CD14-positive monocyte (primary cell): ENCODE results near the gene ROPN1. TPM values are rescaled to one million over a fixed set of nuclear protein-coding genes. Genes with fewer than 3 reads are reported as not detected.

ENCODE experiments used
- DNase-seq, 3 donors: peaks; one replicate each; pipeline ENCODE4 v3.0.0-alpha.2; 2011 to 2022
- H2AFZ ChIP-seq: 2 replicates; pipeline ENCODE4 v1.6.0; 2012; ENCODE audit warnings: mild to moderate bottlenecking, low read depth, low read length, inconsistent platforms; ENCODE audit not compliant: insufficient read depth, poor library complexity, severe bottlenecking
- H3K27ac ChIP-seq, 2 donors: 1 replicate in 1 of 2; 2 replicates in 1 of 2; pipeline ENCODE4 v1.5.1; 2012 to 2013; ENCODE audit warnings: low read length in 2 of 2, control low read depth in 1 of 2, inconsistent platforms in 1 of 2, low read depth in 1 of 2, mild to moderate bottlenecking in 1 of 2
- H3K27me3 ChIP-seq, 2 donors: one replicate each; pipeline versions ENCODE4 v1.6.0 to v1.6.1; 2011 to 2013; ENCODE audit warnings: low read length in 2 of 2; ENCODE audit not compliant: control insufficient read depth in 2 of 2, insufficient read depth in 2 of 2
- H3K36me3 ChIP-seq, 2 donors: replicated peaks in 1 of 2; 1 replicate in 1 of 2; 2 replicates in 1 of 2; pipeline versions ENCODE4 v1.5.1 to v1.6.1; 2012 to 2013; ENCODE audit warnings: low read length in 2 of 2, control low read depth in 1 of 2, inconsistent platforms in 1 of 2, mild to moderate bottlenecking in 1 of 2; ENCODE audit not compliant: insufficient read depth in 2 of 2, control insufficient read depth in 1 of 2
- H3K4me1 ChIP-seq, 2 donors: 1 replicate in 1 of 2; 2 replicates in 1 of 2; pipeline versions ENCODE4 v1.5.1 to v1.6.1; 2012 to 2013; ENCODE audit warnings: low read length in 2 of 2, control low read depth in 1 of 2, inconsistent platforms in 1 of 2, mild to moderate bottlenecking in 1 of 2, moderate library complexity in 1 of 2; ENCODE audit not compliant: insufficient read depth in 2 of 2, control insufficient read depth in 1 of 2
- H3K4me2 ChIP-seq: replicated peaks from 2 replicates; pipeline ENCODE3; 2012; ENCODE audit warnings: low read length, moderate library complexity, mild to moderate bottlenecking; ENCODE audit not compliant: poor library complexity, severe bottlenecking; ENCODE audit errors: extremely low read depth
- H3K4me3 ChIP-seq, 3 experiments: fragments of 200-600 bp in 1 of 3; sonication (generic) in 1 of 3; replicated peaks in 1 of 3; 1 replicate in 2 of 3; 2 replicates in 1 of 3; pipeline ENCODE4 v1.5.1; 2011 to 2013; ENCODE audit warnings: low read length in 3 of 3, mild to moderate bottlenecking in 3 of 3, control low read depth in 2 of 3, low read depth in 2 of 3, inconsistent platforms in 1 of 3, moderate library complexity in 1 of 3
- H3K79me2 ChIP-seq: 2 replicates; pipeline ENCODE4 v1.6.0; 2012; ENCODE audit warnings: mild to moderate bottlenecking, control low read depth, inconsistent platforms, low read length, moderate library complexity; ENCODE audit not compliant: insufficient read depth
- H3K9ac ChIP-seq: 2 replicates; pipeline ENCODE4 v1.6.0; 2017; ENCODE audit warnings: low read length, mild to moderate bottlenecking; ENCODE audit not compliant: insufficient read depth, poor library complexity, severe bottlenecking
- H3K9me3 ChIP-seq, 2 donors: replicated peaks in 1 of 2; 1 replicate in 1 of 2; 2 replicates in 1 of 2; pipeline versions ENCODE4 v1.5.1 to v1.6.1; 2012 to 2013; ENCODE audit warnings: low read length in 2 of 2, control low read depth in 1 of 2; ENCODE audit not compliant: control insufficient read depth in 1 of 2, insufficient read depth in 1 of 2
- H4K20me1 ChIP-seq: 2 replicates; pipeline ENCODE4 v1.6.0; 2012; ENCODE audit warnings: mild to moderate bottlenecking, low read length, control low read depth, moderate library complexity; ENCODE audit not compliant: insufficient read depth
- H3K27ac Mint-ChIP-seq, 7 donors: one replicate each; pipeline ENCODE4 v1.8.0; 2020; ENCODE audit warnings: mild to moderate bottlenecking in 7 of 7, mixed read lengths in 7 of 7, moderate library complexity in 6 of 7, inconsistent platforms in 2 of 7
- H3K27me3 Mint-ChIP-seq, 3 donors: one replicate each; pipeline ENCODE4 v1.8.0; 2021 to 2022; ENCODE audit warnings: low read depth in 3 of 3, mild to moderate bottlenecking in 3 of 3, mixed read lengths in 3 of 3, moderate library complexity in 3 of 3, inconsistent platforms in 1 of 3
- H3K36me3 Mint-ChIP-seq, 2 donors: one replicate each; pipeline ENCODE4 v1.8.0; 2020; ENCODE audit warnings: mixed read lengths in 2 of 2, inconsistent platforms in 1 of 2, mild to moderate bottlenecking in 1 of 2
- H3K4me1 Mint-ChIP-seq: one replicate; pipeline ENCODE4 v1.8.0; 2020; ENCODE audit warnings: mild to moderate bottlenecking, mixed read lengths
- H3K4me3 Mint-ChIP-seq, 2 donors: one replicate each; pipeline ENCODE4 v1.8.0; 2020; ENCODE audit warnings: mild to moderate bottlenecking in 2 of 2, mixed read lengths in 2 of 2, moderate library complexity in 1 of 2
- H3K9me3 Mint-ChIP-seq, 7 donors: one replicate each; pipeline ENCODE4 v1.8.0; 2020 to 2022; ENCODE audit warnings: mixed read lengths in 7 of 7, mild to moderate bottlenecking in 6 of 7, moderate library complexity in 6 of 7, inconsistent platforms in 2 of 7
- CTCF ChIP-seq: fragments of 200-600 bp; IDR thresholded peaks from one replicate; pipeline ENCODE4 v1.8.0; 2022; ENCODE audit warnings: antibody characterized with exemption, mild to moderate bottlenecking
- WGBS: methylation state at CpG from one replicate; pipeline ENCODE4 v1.1.5; 2013; ENCODE audit warnings: missing lambda C conversion rate; ENCODE audit not compliant: insufficient coverage; 5-methylcytosine and 5-hydroxymethylcytosine counted together
- intact Hi-C, 2 donors: fragments of 100-400 bp; cut with micrococcal nuclease; formaldehyde crosslinking; loops; one replicate each; pipeline versions ENCODE4 v1.15.0 to v1.15.1; 2023
- polyA plus RNA-seq, 3 donors: library from polyadenylated mRNA; depleted of rRNA in 1 of 3; unstranded in 2 of 3; stranded (reverse) in 1 of 3; fragments of 300-500 nt in 2 of 3; fragments of >200 nt in 1 of 3; fragmentation: Illumina TruSeq in 2 of 3; gene quantifications; 1 replicate in 2 of 3; 2 replicates in 1 of 3; pipeline ENCODE4 v1.2.3, GENCODE V29; 2012 to 2021

Gene ROPN1
- polyA plus RNA-seq, 3 donors = not detected

GRCh38 chr3:123936400-123936799 lies 55.5 kb downstream of the ROPN1 start:
- H3K4me3 Mint-ChIP-seq = no peak overlapping the region
- H3K9ac ChIP-seq = no peak overlapping the region
- intact Hi-C loops = no loop called here
- H3K27ac ChIP-seq = no peak overlapping the region
- H3K27me3 ChIP-seq = no peaks in the 10 kb centered on the region
- no peak overlapping the region for H2AFZ ChIP-seq
- H3K4me3 ChIP-seq = no peak overlapping the region
- no peak for DNase-seq
- H3K79me2 ChIP-seq = no peaks in the 10 kb centered on the region
- no peaks in the 10 kb centered on the region for H3K4me1 ChIP-seq
- no peak overlapping the region for H3K4me2 ChIP-seq
- peaks cover 7 to 16% of the 10 kb centered on the region in 2 donors for H3K36me3 ChIP-seq
- H3K9me3 ChIP-seq = no peaks in the 10 kb centered on the region
- WGBS = no CpG with 5 or more reads among the region's 2 CpGs
- peaks cover 0 to 2% (median 0%) of the 10 kb centered on the region in 3 donors for H3K27me3 Mint-ChIP-seq
- H3K36me3 Mint-ChIP-seq = peaks cover 55 to 70% of the 10 kb centered on the region in 2 donors
- TF ChIP-seq CTCF = no peak
- no peak overlapping the region for H3K27ac Mint-ChIP-seq
- no peaks in the 10 kb centered on the region for H3K9me3 Mint-ChIP-seq
- peaks cover 3% of the 10 kb centered on the region for H3K4me1 Mint-ChIP-seq
- H4K20me1 ChIP-seq = no peaks in the 10 kb centered on the region

GRCh38 chr3:123935830-123936229 lies 56.1 kb downstream of the ROPN1 start:
- H3K27me3 ChIP-seq = no peaks in the 10 kb centered on the region
- H3K27me3 Mint-ChIP-seq = peaks cover 0 to 2% (median 0%) of the 10 kb centered on the region in 3 donors
- H4K20me1 ChIP-seq = no peaks in the 10 kb centered on the region
- peaks cover 7 to 22% of the 10 kb centered on the region in 2 donors for H3K36me3 ChIP-seq
- no peaks in the 10 kb centered on the region for H3K9me3 Mint-ChIP-seq
- H3K4me1 Mint-ChIP-seq = peaks cover 3% of the 10 kb centered on the region
- peak overlapping the region in 1 of 7 donors; percentile 12 for H3K27ac Mint-ChIP-seq
- H3K4me3 ChIP-seq = no peak overlapping the region
- no peaks in the 10 kb centered on the region for H3K4me1 ChIP-seq
- no peak overlapping the region for H3K4me3 Mint-ChIP-seq
- H3K79me2 ChIP-seq = no peaks in the 10 kb centered on the region
- H3K36me3 Mint-ChIP-seq = peaks cover 57 to 73% of the 10 kb centered on the region in 2 donors
- no peak for DNase-seq
- H3K27ac ChIP-seq = no peak overlapping the region
- no peaks in the 10 kb centered on the region for H3K9me3 ChIP-seq
- no peak overlapping the region for H3K4me2 ChIP-seq
- no peak overlapping the region for H2AFZ ChIP-seq
- intact Hi-C loops = no loop called here
- no peak overlapping the region for H3K9ac ChIP-seq
- TF ChIP-seq CTCF = no peak
